ENCODE measurements around the gene RPRML. TPM values are rescaled to one million over a fixed set of nuclear protein-coding genes. Genes with fewer than 3 reads are reported as not detected.

The RPRML gene
- total RNA-seq, 1 experiment from 2014 or later: 0.11 TPM

DNA sequence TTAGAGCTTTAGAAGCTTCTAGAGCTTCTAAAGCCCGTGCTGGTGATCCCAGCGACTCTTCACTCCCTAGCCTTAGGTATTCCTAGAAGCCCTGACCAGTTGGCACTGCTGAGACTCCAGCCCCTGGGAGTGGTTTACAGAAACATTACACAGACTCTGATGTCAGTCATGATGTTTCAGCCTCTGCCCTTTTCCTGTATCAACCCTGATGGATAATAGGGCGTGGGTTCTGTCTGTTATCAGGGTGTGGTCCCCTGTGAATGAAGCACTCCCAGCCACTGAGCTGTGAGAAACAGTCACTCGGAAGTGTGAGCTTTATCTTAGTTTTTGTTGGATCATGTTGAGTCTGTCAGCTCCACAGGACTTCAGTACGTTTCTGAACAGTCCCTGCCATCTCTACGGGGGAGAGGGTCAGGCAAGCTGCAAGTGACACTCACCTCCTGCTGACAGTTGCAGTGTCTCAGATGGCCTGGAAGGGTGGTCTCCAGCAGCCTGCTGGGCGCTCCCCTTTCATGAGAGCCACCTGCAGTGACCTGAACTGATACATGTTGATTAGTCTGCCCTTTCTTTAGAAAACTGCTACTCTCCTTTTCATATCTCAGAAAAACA lies 43.3 kb downstream of the RPRML start:
- Histone ChIP-seq H4K20me1 (ENCODE audit: low read length) (no peaks in the 10 kb centered on the region), H3K9me2 (replicated peaks; ENCODE audit: low read length) (no peaks in the 10 kb centered on the region), H3K79me2 (ENCODE audit: low read length) (no peaks in the 10 kb centered on the region), H2AFZ (ENCODE audit: low read length) (no peak overlapping the region), H3K27me3 (ENCODE audit: low read length) (no peaks in the 10 kb centered on the region), H3K9me3 (ENCODE audit: low read length) (no peaks in the 10 kb centered on the region), H3K4me1 (ENCODE audit: insufficient read depth, low read length) (no peaks in the 10 kb centered on the region), H3K9ac (ENCODE audit: low read length) (no peak overlapping the region), H3K4me3 (ENCODE audit: low read length) (no peak overlapping the region), H3F3A (ENCODE audit: low read length, unreplicated experiment) (no peaks in the 10 kb centered on the region), H3K36me3 (ENCODE audit: low read depth, low read length) (peaks cover 85% of the 10 kb centered on the region), H3K4me2 (ENCODE audit: low read length) (no peak overlapping the region), H3K27ac (ENCODE audit: low read length) (no peak overlapping the region)
- BruUV-seq (replicated peaks): no TSS peak
- TF ChIP-seq, protein P1, sequence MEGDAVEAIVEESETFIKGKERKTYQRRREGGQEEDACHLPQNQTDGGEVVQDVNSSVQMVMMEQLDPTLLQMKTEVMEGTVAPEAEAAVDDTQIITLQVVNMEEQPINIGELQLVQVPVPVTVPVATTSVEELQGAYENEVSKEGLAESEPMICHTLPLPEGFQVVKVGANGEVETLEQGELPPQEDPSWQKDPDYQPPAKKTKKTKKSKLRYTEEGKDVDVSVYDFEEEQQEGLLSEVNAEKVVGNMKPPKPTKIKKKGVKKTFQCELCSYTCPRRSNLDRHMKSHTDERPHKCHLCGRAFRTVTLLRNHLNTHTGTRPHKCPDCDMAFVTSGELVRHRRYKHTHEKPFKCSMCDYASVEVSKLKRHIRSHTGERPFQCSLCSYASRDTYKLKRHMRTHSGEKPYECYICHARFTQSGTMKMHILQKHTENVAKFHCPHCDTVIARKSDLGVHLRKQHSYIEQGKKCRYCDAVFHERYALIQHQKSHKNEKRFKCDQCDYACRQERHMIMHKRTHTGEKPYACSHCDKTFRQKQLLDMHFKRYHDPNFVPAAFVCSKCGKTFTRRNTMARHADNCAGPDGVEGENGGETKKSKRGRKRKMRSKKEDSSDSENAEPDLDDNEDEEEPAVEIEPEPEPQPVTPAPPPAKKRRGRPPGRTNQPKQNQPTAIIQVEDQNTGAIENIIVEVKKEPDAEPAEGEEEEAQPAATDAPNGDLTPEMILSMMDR (conservative IDR thresholded peaks at IDR 0.05; ENCODE audit: low read depth, low read length): no peak
- TF ChIP-seq EZH2phosphoT487 (IDR thresholded peaks at IDR 0.05; ENCODE audit: borderline replicate concordance, low read length) (no peak), EZH2 (IDR thresholded peaks at IDR 0.05; ENCODE audit: low read length, unreplicated experiment) (no peak)
- ChIA-PET POLR2A (ENCODE audit: unreplicated experiment) (no interaction called here), CTCF (no interaction called here)
- intact Hi-C loops (cut with micrococcal nuclease): no loop called here
- ATAC-seq (peak; percentile 44), DNase-seq (no peak)

- no peak overlapping the region for H2AFZ ChIP-seq (ENCODE audit: low read length)
- H3K79me2 ChIP-seq (ENCODE audit: low read length): peaks cover 37% of the 10 kb centered on the region
- TF ChIP-seq, protein P1 (conservative IDR thresholded peaks at IDR 0.05; ENCODE audit: low read depth, low read length): no peak
- TF ChIP-seq EZH2 (IDR thresholded peaks at IDR 0.05; ENCODE audit: low read length, unreplicated experiment) (no peak), EZH2phosphoT487 (IDR thresholded peaks at IDR 0.05; ENCODE audit: borderline replicate concordance, low read length) (no peak)
- ChIA-PET CTCF (no interaction called here), POLR2A (ENCODE audit: unreplicated experiment) (no interaction called here)
- H3K4me3 ChIP-seq (ENCODE audit: low read length): no peak overlapping the region
- no peak overlapping the region for H3K9ac ChIP-seq (ENCODE audit: low read length)
- no peak overlapping the region for H3K4me2 ChIP-seq (ENCODE audit: low read length)
- no peak overlapping the region for H3K27ac ChIP-seq (ENCODE audit: low read length)
- BruUV-seq (replicated peaks): no TSS peak
- H3F3A ChIP-seq (ENCODE audit: low read length, unreplicated experiment): no peaks in the 10 kb centered on the region
- no peaks in the 10 kb centered on the region for H3K9me3 ChIP-seq (ENCODE audit: low read length)
- H3K27me3 ChIP-seq (ENCODE audit: low read length): no peaks in the 10 kb centered on the region
- peaks cover 33% of the 10 kb centered on the region for H4K20me1 ChIP-seq (ENCODE audit: low read length)
- intact Hi-C loops (cut with micrococcal nuclease): no loop called here
- DNase-seq (no peak), ATAC-seq (no peak)
- H3K4me1 ChIP-seq (ENCODE audit: insufficient read depth, low read length): peaks cover 12% of the 10 kb centered on the region; the same call in 1 of the 2 replicates
- peaks cover 62% of the 10 kb centered on the region for H3K36me3 ChIP-seq (ENCODE audit: low read depth, low read length)
- H3K9me2 ChIP-seq (replicated peaks; ENCODE audit: low read length): no peaks in the 10 kb centered on the region
These were observed 47.5 kb downstream of the RPRML start for GRCh38 chr17:46931596-46931995.

DNA sequence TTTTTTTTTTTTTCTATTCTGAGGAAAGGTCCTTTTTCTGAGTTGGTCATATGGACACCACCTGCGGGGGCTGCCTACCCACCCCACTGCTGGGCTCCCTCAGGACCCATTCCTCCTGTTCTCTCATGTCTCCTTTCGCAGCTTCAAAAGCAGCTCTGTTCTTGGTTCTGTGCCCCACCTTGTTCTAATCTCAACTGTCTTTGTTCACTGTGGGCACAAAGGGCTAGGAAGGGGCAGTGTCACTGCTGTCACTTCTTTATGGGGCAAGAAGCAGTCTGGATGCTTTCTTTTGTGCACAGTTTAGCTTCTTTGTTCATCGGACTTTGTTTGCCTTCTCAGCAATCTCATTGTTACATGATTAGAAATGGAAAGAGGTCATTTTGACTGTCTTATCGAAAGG lies 49.0 kb downstream of the RPRML start:
- CTCF ChIA-PET: no interaction called here
- no peak overlapping the region for H3K27ac ChIP-seq (ENCODE audit: low read length)

More for the DNA sequence above, 49.0 kb downstream of the RPRML start:
- TF ChIP-seq EZH2 (IDR thresholded peaks at IDR 0.05; ENCODE audit: low read length, unreplicated experiment): no peak
- no peak for TF ChIP-seq EZH2phosphoT487 (IDR thresholded peaks at IDR 0.05; ENCODE audit: borderline replicate concordance, low read length)
- TF ChIP-seq, protein P1 (conservative IDR thresholded peaks at IDR 0.05; ENCODE audit: low read depth, low read length): no peak
- ATAC-seq: no peak
- no peak overlapping the region for H3K4me2 ChIP-seq (ENCODE audit: low read length)
- no peaks in the 10 kb centered on the region for H3F3A ChIP-seq (ENCODE audit: low read length, unreplicated experiment)
- no peaks in the 10 kb centered on the region for H3K9me3 ChIP-seq (ENCODE audit: low read length)
- H3K9me2 ChIP-seq (replicated peaks; ENCODE audit: low read length): no peaks in the 10 kb centered on the region
- H3K79me2 ChIP-seq (ENCODE audit: low read length): peaks cover 52% of the 10 kb centered on the region
- DNase-seq: no peak
- H3K36me3 ChIP-seq (ENCODE audit: low read depth, low read length): peaks cover 55% of the 10 kb centered on the region
- H3K27me3 ChIP-seq (ENCODE audit: low read length): no peaks in the 10 kb centered on the region
- H2AFZ ChIP-seq (ENCODE audit: low read length): no peak overlapping the region
- H3K4me1 ChIP-seq (ENCODE audit: insufficient read depth, low read length): peaks cover 12% of the 10 kb centered on the region; the same call in 1 of the 2 replicates
- POLR2A ChIA-PET (ENCODE audit: unreplicated experiment): no interaction called here
- H3K9ac ChIP-seq (ENCODE audit: low read length): no peak overlapping the region
- BruUV-seq (replicated peaks): no TSS peak
- intact Hi-C loops (cut with micrococcal nuclease): no loop called here
- no peak overlapping the region for H3K4me3 ChIP-seq (ENCODE audit: low read length)
- peaks cover 48% of the 10 kb centered on the region for H4K20me1 ChIP-seq (ENCODE audit: low read length)

All from PC-3 (cell line).